HepG2 (cell line): Measurements from ENCODE around the gene MICAL3. TPM values are rescaled to one million over a fixed set of nuclear protein-coding genes. Genes with fewer than 3 reads are reported as not detected.

ENCODE experiments used
- ATAC-seq: fragments of 200-7000 bp; cut with Tn5 transposase; 3 replicates; pipeline ENCODE4 v1.9.1; 2020; ENCODE audit warnings: mild to moderate bottlenecking, moderate library complexity
- BruUV-seq: library from RNA; stranded (reverse); fragments of 400-500 nt; replicated peaks from 2 replicates; lab custom pipeline; 2021; lab: Mats Ljungman, UMichigan
- CTCF ChIA-PET: fragments of 300-600 bp; formaldehyde crosslinking; extraction: SDS; loops from one replicate; lab custom pipeline; 2021; ENCODE audit warnings: low total read pairs, inconsistent platforms, low intra/inter-chr PET ratio; lab: Yijun Ruan, JAX
- POLR2A ChIA-PET: fragments of 350-600 bp; sonication (Branson Sonifier 250); formaldehyde crosslinking; loops from one replicate; lab custom pipeline; 2020; ENCODE audit warnings: antibody characterized with exemption, inconsistent platforms; lab: Yijun Ruan, JAX
- DNase-seq: peaks from one replicate; pipeline ENCODE4 v3.0.0-alpha.2; 2015; ENCODE audit warnings: low spot score
- FAIRE-seq: peaks from 3 replicates; lab custom pipeline; 2011; peaks lifted over from hg19 to GRCh38; lab: Jason Lieb, UNC
- H2AFZ ChIP-seq: one replicate; pipeline ENCODE4 v1.6.1; 2011; ENCODE audit warnings: low read length, inconsistent platforms
- H3K27ac ChIP-seq: fragments of 300-600 bp; 3 replicates; pipeline ENCODE4 v1.8.0; 2011; ENCODE audit warnings: mixed run types, mild to moderate bottlenecking, mixed read lengths, low read length, inconsistent platforms; ENCODE audit not compliant: insufficient read depth; ENCODE audit errors: extremely low read length
- H3K27me3 ChIP-seq, 2 experiments: fragments of 200-600 bp in 1 of 2; 2 replicates in 1 of 2; 3 replicates in 1 of 2; pipeline versions ENCODE4 v1.6.0 to v1.8.0; 2011; ENCODE audit warnings: low read length in 2 of 2, mild to moderate bottlenecking in 2 of 2, moderate library complexity in 2 of 2, inconsistent platforms in 1 of 2; ENCODE audit not compliant: insufficient read depth in 2 of 2, control insufficient read depth in 1 of 2
- H3K36me3 ChIP-seq, 2 experiments: fragments of 200-600 bp in 1 of 2; replicated peaks in 1 of 2; 2 replicates in 1 of 2; 3 replicates in 1 of 2; pipeline versions ENCODE4 v1.5.1 to v1.8.0; 2011; ENCODE audit warnings: low read length in 2 of 2, inconsistent platforms in 1 of 2; ENCODE audit not compliant: insufficient read depth in 2 of 2, control insufficient read depth in 1 of 2
- H3K4me1 ChIP-seq: 2 replicates; pipeline ENCODE4 v1.5.1; 2012; ENCODE audit warnings: low read length, inconsistent platforms; ENCODE audit not compliant: insufficient read depth
- H3K4me2 ChIP-seq: 2 replicates; pipeline ENCODE4 v1.6.0; 2011; ENCODE audit warnings: low read depth, low read length, inconsistent platforms
- H3K4me3 ChIP-seq, 3 experiments: fragments of 200-600 bp in 1 of 3; sonication (generic), shearing (Covaris generic) in 1 of 3; replicated peaks in 1 of 3; 2 replicates each; pipeline ENCODE4 v1.5.1; 2011 to 2016; ENCODE audit warnings: low read length in 3 of 3, inconsistent platforms in 2 of 3, low read depth in 2 of 3, mild to moderate bottlenecking in 2 of 3, control low read depth in 1 of 3, mixed read lengths in 1 of 3; ENCODE audit not compliant: insufficient read depth in 1 of 3
- H3K79me2 ChIP-seq: one replicate; pipeline ENCODE4 v1.6.1; 2011; ENCODE audit warnings: low read length, inconsistent platforms; ENCODE audit not compliant: insufficient read depth
- H3K9ac ChIP-seq: 2 replicates; pipeline ENCODE4 v1.6.0; 2011; ENCODE audit warnings: mild to moderate bottlenecking, low read depth, low read length, inconsistent platforms; ENCODE audit not compliant: insufficient read depth
- H3K9me3 ChIP-seq: 2 replicates; pipeline ENCODE4 v1.5.1; 2012; ENCODE audit warnings: mild to moderate bottlenecking, low read length
- H4K20me1 ChIP-seq: 2 replicates; pipeline ENCODE4 v1.6.0; 2011; ENCODE audit warnings: inconsistent platforms, mild to moderate bottlenecking, low read length, moderate library complexity; ENCODE audit not compliant: insufficient read depth
- IRX3 ChIP-seq: sonication (generic); formaldehyde crosslinking; IDR thresholded peaks from 2 replicates; pipeline ENCODE4 v1.8.1; 2023; ENCODE audit warnings: mild to moderate bottlenecking, low read depth, missing genetic modification reagents, borderline replicate concordance
- MAFF ChIP-seq: IDR thresholded peaks from 2 replicates; pipeline ENCODE4 v1.6.1; 2011; ENCODE audit warnings: low read depth, low read length, improper control_type of control experiment
- MTF2 ChIP-seq: sonication (generic); formaldehyde crosslinking; IDR thresholded peaks from 2 replicates; pipeline ENCODE4 v1.5.0; 2020; ENCODE audit warnings: missing genetic modification reagents, borderline replicate concordance
- NFE2L1 ChIP-seq: sonication (generic); formaldehyde crosslinking; IDR thresholded peaks from 2 replicates; pipeline ENCODE4 v1.4.0; 2020; ENCODE audit warnings: missing genetic modification reagents, mild to moderate bottlenecking, borderline replicate concordance
- SMC3 ChIP-seq: IDR thresholded peaks from 2 replicates; pipeline ENCODE4 v1.6.1; 2011; ENCODE audit warnings: low read length, improper control_type of control experiment
- TEAD2 ChIP-seq: sonication (generic); formaldehyde crosslinking; IDR thresholded peaks from 2 replicates; pipeline ENCODE4 v1.9.0; 2021; ENCODE audit warnings: missing genetic modification reagents
- ZBTB3 ChIP-seq: sonication (generic); formaldehyde crosslinking; IDR thresholded peaks from 2 replicates; pipeline ENCODE4 v1.4.0; 2020; ENCODE audit warnings: low read depth, mild to moderate bottlenecking, moderate library complexity, missing genetic modification reagents, borderline replicate concordance
- ZNF224 ChIP-seq: sonication (generic); formaldehyde crosslinking; IDR thresholded peaks from 2 replicates; pipeline ENCODE4 v1.5.0; 2020; ENCODE audit warnings: mild to moderate bottlenecking, missing genetic modification reagents
- ZNF234 ChIP-seq: sonication (generic); formaldehyde crosslinking; conservative IDR thresholded peaks from 2 replicates; pipeline ENCODE4 v1.5.1; 2020; ENCODE audit warnings: mild to moderate bottlenecking, missing genetic modification reagents
- ZNF296 ChIP-seq: sonication (generic); formaldehyde crosslinking; conservative IDR thresholded peaks from 2 replicates; pipeline ENCODE4 v1.5.0; 2020; ENCODE audit warnings: mild to moderate bottlenecking, missing genetic modification reagents
- ZNF547 ChIP-seq: sonication (generic); formaldehyde crosslinking; IDR thresholded peaks from 2 replicates; pipeline ENCODE4 v1.5.1; 2020; ENCODE audit warnings: mild to moderate bottlenecking, missing genetic modification reagents
- ZNF720 ChIP-seq: sonication (generic); formaldehyde crosslinking; IDR thresholded peaks from 2 replicates; pipeline ENCODE4 v1.4.0; 2020; ENCODE audit warnings: missing genetic modification reagents
- WGBS: methylation state at CpG from one replicate; pipeline ENCODE4 v1.1.6; 2017; ENCODE audit warnings: low lambda C conversion rate; 5-methylcytosine and 5-hydroxymethylcytosine counted together
- in situ Hi-C: cut with HindIII; loops from 2 replicates; pipeline ENCODE4 v1.10.0; 2017; ENCODE audit warnings: low pct_unique_long_range_greater_than_20kb; ENCODE audit not compliant: extremely low pct_ligation_motif_present
- intact Hi-C: fragments of 100-400 bp; cut with micrococcal nuclease; formaldehyde crosslinking; loops from one replicate; pipeline ENCODE4 v1.10.0; 2022; ENCODE audit not compliant: unreplicated experiment
- polyA plus RNA-seq, 8 experiments: library from polyadenylated mRNA; depleted of rRNA in 3 of 8; stranded (reverse) in 7 of 8; unstranded in 1 of 8; fragments of >200 nt; fragmentation: Illumina TruSeq in 4 of 8; extraction: Trizol in 4 of 8; gene quantifications; 2 replicates each; pipeline versions ENCODE4 v1.2.1 to v1.2.3, GENCODE V29; 2011 to 2016; ENCODE audit warnings: low read depth in 4 of 8, missing spikeins in 1 of 8, mixed read lengths in 1 of 8; ENCODE audit not compliant: insufficient read depth in 1 of 8
- total RNA-seq, 5 experiments: library from RNA; depleted of rRNA; stranded (reverse); fragments of >200 nt; fragmentation: Illumina TruSeq; extraction: Trizol; gene quantifications; 2 replicates each; pipeline ENCODE4 v1.2.3, GENCODE V29; 2016; ENCODE audit warnings: low read depth in 1 of 5
- TF ChIP-seq, protein P1 (sequence below): sonication (generic); formaldehyde crosslinking; IDR thresholded peaks from 2 replicates; pipeline ENCODE4 v1.5.1; 2020; ENCODE audit warnings: missing genetic modification reagents, mild to moderate bottlenecking, borderline replicate concordance
- TF ChIP-seq, protein P2 (sequence below): sonication (generic); formaldehyde crosslinking; IDR thresholded peaks from 2 replicates; pipeline ENCODE4 v1.4.0; 2020; ENCODE audit warnings: mild to moderate bottlenecking, missing genetic modification reagents, borderline replicate concordance
- TF ChIP-seq, protein P3 (sequence below): fragments of 450-650 bp; IDR thresholded peaks from 2 replicates; pipeline ENCODE4 v1.6.1; 2017

The MICAL3 gene
- total and polyA plus RNA-seq, 2 of the 13 experiments (the other 11 are each of a cell fraction or from before 2014, with no cell fraction given) = 5.3 to 12.5 TPM

DNA sequence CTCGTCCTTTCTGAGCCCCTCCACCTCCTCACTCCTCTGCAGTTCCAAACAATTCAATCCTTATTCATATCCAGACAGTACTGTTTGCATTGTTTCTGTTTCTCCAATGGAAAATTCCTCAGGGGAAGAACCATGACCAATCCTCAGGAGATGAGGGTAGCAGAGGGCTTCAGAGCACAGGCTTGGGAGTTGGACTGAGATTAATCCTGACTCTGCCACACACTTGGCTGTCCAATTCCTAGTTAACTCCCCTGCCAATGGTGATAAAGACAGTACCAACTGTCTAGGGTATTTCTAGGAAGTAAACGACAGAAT, 58.0 kb downstream of the MICAL3 start:
- Histone ChIP-seq H3K36me3 (peaks cover 0 to 3% of the 10 kb centered on the region in 2 experiments; a peak in 1 of 5 replicates), H3K4me1 (peaks cover 51% of the 10 kb centered on the region), H3K9ac (no peak overlapping the region), H3K79me2 (peaks cover 78% of the 10 kb centered on the region), H2AFZ (no peak overlapping the region), H3K4me2 (no peak overlapping the region), H3K27me3 (no peaks in the 10 kb centered on the region), H3K27ac (no peak overlapping the region), H4K20me1 (no peaks in the 10 kb centered on the region), H3K4me3 (no peak overlapping the region), H3K9me3 (no peaks in the 10 kb centered on the region)
- WGBS = 89% methylated on average over 2 of the region's 2 CpGs
- DNase-seq (no peak), FAIRE-seq (no peak), ATAC-seq (no peak)
- ChIA-PET POLR2A (no interaction called here), CTCF (no interaction called here)
- in situ Hi-C loops (no loop called here), intact Hi-C loops (no loop called here)
- no peak for TF ChIP-seq ZNF224 (CRISPR knock-in tag)
- no TSS peak for BruUV-seq

DNA sequence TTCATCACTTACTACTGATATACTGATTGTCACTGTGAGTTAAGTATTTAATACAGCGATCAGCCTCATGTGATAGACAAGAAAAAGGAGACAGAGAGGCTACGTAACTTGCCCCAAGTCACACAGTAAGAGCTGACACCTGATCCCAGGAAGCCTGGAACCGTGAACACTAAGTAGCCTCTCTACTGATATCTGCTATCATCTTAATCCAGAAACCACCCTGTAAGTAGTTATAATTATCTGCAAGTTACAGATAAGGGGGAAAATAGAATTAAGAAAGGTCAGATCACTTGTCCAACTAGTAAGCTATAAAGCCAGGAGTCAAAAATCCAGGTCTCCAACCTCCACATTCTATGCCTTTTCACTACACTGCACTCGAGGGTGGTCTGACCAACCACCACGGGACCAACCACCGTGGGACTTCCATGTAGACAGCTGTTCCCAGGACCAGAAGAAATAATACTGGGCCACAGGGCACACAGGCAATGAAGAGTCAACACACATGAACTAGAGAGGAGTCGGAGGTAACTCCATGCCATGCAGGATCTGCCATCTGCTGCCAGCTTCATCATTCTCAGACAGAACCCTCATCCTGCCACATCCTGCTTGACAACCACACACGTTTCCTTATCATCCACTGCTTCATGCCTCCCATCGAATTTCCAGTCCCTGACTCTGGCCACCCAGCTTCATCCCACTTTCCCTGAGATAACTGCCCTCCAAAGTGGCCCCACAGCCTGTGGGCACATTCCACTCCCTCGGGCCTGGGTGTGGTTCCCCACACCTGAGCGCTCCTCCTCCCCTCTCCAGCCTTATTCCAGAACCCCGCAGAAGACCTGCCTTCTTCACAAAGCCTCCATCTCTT, 58.6 kb downstream of the MICAL3 start:
- no peak overlapping the region for H3K4me3 ChIP-seq
- 93% methylated on average over 12 of the region's 12 CpGs for WGBS
- no peak for ATAC-seq
- no peaks in the 10 kb centered on the region for H4K20me1 ChIP-seq
- no peaks in the 10 kb centered on the region for H3K27me3 ChIP-seq
- no peaks in the 10 kb centered on the region for H3K9me3 ChIP-seq
- H3K4me1 ChIP-seq = peaks cover 45% of the 10 kb centered on the region
- intact Hi-C loops = no loop called here
- H2AFZ ChIP-seq = no peak overlapping the region
- DNase-seq = no peak
- no peak overlapping the region for H3K27ac ChIP-seq
- POLR2A ChIA-PET = no interaction called here
- no peak overlapping the region for H3K9ac ChIP-seq
- no peak overlapping the region for H3K4me2 ChIP-seq
- BruUV-seq = no TSS peak
- CTCF ChIA-PET = no interaction called here
- in situ Hi-C loops = no loop called here
- peaks cover 0 to 3% of the 10 kb centered on the region in 2 experiments; a peak in 1 of 5 replicates for H3K36me3 ChIP-seq
- FAIRE-seq = no peak
- H3K79me2 ChIP-seq = peaks cover 73% of the 10 kb centered on the region
- no peak for TF ChIP-seq ZNF720
- no peak for TF ChIP-seq ZNF547
- no peak for TF ChIP-seq MAFF
- no peak for TF ChIP-seq MTF2
- TF ChIP-seq, protein P1, sequence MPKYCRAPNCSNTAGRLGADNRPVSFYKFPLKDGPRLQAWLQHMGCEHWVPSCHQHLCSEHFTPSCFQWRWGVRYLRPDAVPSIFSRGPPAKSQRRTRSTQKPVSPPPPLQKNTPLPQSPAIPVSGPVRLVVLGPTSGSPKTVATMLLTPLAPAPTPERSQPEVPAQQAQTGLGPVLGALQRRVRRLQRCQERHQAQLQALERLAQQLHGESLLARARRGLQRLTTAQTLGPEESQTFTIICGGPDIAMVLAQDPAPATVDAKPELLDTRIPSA (CRISPR knock-in tag) = no peak
- TF ChIP-seq, protein P2, sequence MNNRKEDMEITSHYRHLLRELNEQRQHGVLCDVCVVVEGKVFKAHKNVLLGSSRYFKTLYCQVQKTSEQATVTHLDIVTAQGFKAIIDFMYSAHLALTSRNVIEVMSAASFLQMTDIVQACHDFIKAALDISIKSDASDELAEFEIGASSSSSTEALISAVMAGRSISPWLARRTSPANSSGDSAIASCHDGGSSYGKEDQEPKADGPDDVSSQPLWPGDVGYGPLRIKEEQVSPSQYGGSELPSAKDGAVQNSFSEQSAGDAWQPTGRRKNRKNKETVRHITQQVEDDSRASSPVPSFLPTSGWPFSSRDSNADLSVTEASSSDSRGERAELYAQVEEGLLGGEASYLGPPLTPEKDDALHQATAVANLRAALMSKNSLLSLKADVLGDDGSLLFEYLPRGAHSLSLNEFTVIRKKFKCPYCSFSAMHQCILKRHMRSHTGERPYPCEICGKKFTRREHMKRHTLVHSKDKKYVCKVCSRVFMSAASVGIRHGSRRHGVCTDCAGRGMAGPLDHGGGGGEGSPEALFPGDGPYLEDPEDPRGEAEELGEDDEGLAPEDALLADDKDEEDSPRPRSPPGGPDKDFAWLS (CRISPR knock-in tag) = no peak
- no peak for TF ChIP-seq ZNF234 (CRISPR knock-in tag)
- TF ChIP-seq ZNF296 (CRISPR knock-in tag) = no peak
- TF ChIP-seq, protein P3, sequence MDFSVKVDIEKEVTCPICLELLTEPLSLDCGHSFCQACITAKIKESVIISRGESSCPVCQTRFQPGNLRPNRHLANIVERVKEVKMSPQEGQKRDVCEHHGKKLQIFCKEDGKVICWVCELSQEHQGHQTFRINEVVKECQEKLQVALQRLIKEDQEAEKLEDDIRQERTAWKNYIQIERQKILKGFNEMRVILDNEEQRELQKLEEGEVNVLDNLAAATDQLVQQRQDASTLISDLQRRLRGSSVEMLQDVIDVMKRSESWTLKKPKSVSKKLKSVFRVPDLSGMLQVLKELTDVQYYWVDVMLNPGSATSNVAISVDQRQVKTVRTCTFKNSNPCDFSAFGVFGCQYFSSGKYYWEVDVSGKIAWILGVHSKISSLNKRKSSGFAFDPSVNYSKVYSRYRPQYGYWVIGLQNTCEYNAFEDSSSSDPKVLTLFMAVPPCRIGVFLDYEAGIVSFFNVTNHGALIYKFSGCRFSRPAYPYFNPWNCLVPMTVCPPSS = no peak
- TF ChIP-seq SMC3 = no peak
- TF ChIP-seq NFE2L1 = no peak
- no peak for TF ChIP-seq ZBTB3 (CRISPR knock-in tag)
- no peak for TF ChIP-seq TEAD2 (CRISPR knock-in tag)
- no peak for TF ChIP-seq IRX3 (CRISPR knock-in tag)
